Ectodermal cell (in vitro differentiated cells): Measurements from ENCODE around the gene WEE2.
A peak's percentile ranks its signal among the peaks of the same experiment; 100 is the strongest.

Experiments
- H3K27ac ChIP-seq: 2 replicates; pipeline ENCODE4 v1.7.0; 2013; ENCODE audit warnings: mild to moderate bottlenecking, low read depth, low read length; ENCODE audit not compliant: insufficient read depth, poor library complexity, severe bottlenecking
- H3K27me3 ChIP-seq: 2 replicates; pipeline ENCODE4 v1.7.0; 2013; ENCODE audit warnings: mild to moderate bottlenecking, low read length; ENCODE audit not compliant: insufficient read depth, control insufficient read depth, poor library complexity, severe bottlenecking
- H3K36me3 ChIP-seq: one replicate; pipeline ENCODE4 v1.7.0; 2013; ENCODE audit warnings: low read length; ENCODE audit not compliant: control insufficient read depth, insufficient read depth
- H3K4me1 ChIP-seq: one replicate; pipeline ENCODE4 v1.7.0; 2013; ENCODE audit warnings: low read length; ENCODE audit not compliant: control insufficient read depth, insufficient read depth
- H3K4me3 ChIP-seq: 2 replicates; pipeline ENCODE4 v1.7.0; 2013; ENCODE audit warnings: low read depth, low read length, control low read depth; ENCODE audit not compliant: insufficient read depth
- H3K9me3 ChIP-seq: 2 replicates; pipeline ENCODE4 v1.7.0; 2013; ENCODE audit warnings: mild to moderate bottlenecking, low read length, moderate library complexity; ENCODE audit not compliant: control insufficient read depth
- WGBS, 2 experiments: methylation state at CpG; one replicate each; pipeline ENCODE4 v1.1.7; 2013; ENCODE audit warnings: missing lambda C conversion rate in 2 of 2; 5-methylcytosine and 5-hydroxymethylcytosine counted together

The WEE2 gene

GRCh38 chr7:141673346-141673745, 34.8 kb upstream of the WEE2 start:
- WGBS, 2 experiments = 90 to 97% methylated on average over 3 of the region's 3 CpGs

GRCh38 chr7:141674171-141674671, 33.9 kb upstream of the WEE2 start:
- Histone ChIP-seq H3K27ac (peak overlapping the region; percentile 93), H3K27me3 (no peaks in the 10 kb centered on the region), H3K9me3 (no peaks in the 10 kb centered on the region), H3K4me1 (peaks cover 9% of the 10 kb centered on the region), H3K36me3 (no peaks in the 10 kb centered on the region), H3K4me3 (no peak overlapping the region)
- WGBS, 2 experiments = 61 to 63% methylated on average over 5 of the region's 5 CpGs

More at GRCh38 chr7:141673346-141673745, 34.8 kb upstream of the WEE2 start:
- H3K4me1 ChIP-seq = peaks cover 9% of the 10 kb centered on the region
- no peaks in the 10 kb centered on the region for H3K9me3 ChIP-seq
- no peaks in the 10 kb centered on the region for H3K27me3 ChIP-seq
- H3K27ac ChIP-seq = no peak overlapping the region
- no peaks in the 10 kb centered on the region for H3K36me3 ChIP-seq
- no peak overlapping the region for H3K4me3 ChIP-seq

- Histone ChIP-seq H3K4me3 (no peak overlapping the region), H3K9me3 (no peaks in the 10 kb centered on the region), H3K27me3 (no peaks in the 10 kb centered on the region), H3K4me1 (peaks cover 9% of the 10 kb centered on the region), H3K36me3 (no peaks in the 10 kb centered on the region), H3K27ac (peak overlapping the region; percentile 93)
- 41 to 45% methylated on average over 4 of the region's 4 CpGs for WGBS, 2 experiments
Measured at GRCh38 chr7:141674702-141675101, 33.5 kb upstream of the WEE2 start.

- Histone ChIP-seq H3K36me3 (no peaks in the 10 kb centered on the region), H3K27ac (no peak overlapping the region), H3K27me3 (no peaks in the 10 kb centered on the region), H3K4me3 (no peak overlapping the region), H3K9me3 (no peaks in the 10 kb centered on the region), H3K4me1 (peaks cover 9% of the 10 kb centered on the region)
- WGBS, 2 experiments = 92 to 96% methylated on average over 5 of the region's 6 CpGs
Measured at GRCh38 chr7:141675436-141676215, 32.5 kb upstream of the WEE2 start.

- Histone ChIP-seq H3K4me1 (peaks cover 9% of the 10 kb centered on the region), H3K27me3 (no peaks in the 10 kb centered on the region), H3K36me3 (no peaks in the 10 kb centered on the region), H3K9me3 (no peaks in the 10 kb centered on the region), H3K4me3 (no peak overlapping the region), H3K27ac (no peak overlapping the region)
- WGBS, 2 experiments = 91 to 96% methylated on average over 3 of the region's 3 CpGs
Measured at GRCh38 chr7:141676618-141677017, 31.5 kb upstream of the WEE2 start.

GRCh38 chr7:141679014-141679413, 29.1 kb upstream of the WEE2 start:
- Histone ChIP-seq H3K4me1 (peaks cover 5% of the 10 kb centered on the region), H3K9me3 (no peaks in the 10 kb centered on the region), H3K36me3 (no peaks in the 10 kb centered on the region), H3K27ac (no peak overlapping the region), H3K4me3 (no peak overlapping the region), H3K27me3 (no peaks in the 10 kb centered on the region)

GRCh38 chr7:141685285-141686023, 22.7 kb upstream of the WEE2 start:
- Histone ChIP-seq H3K27me3 (no peaks in the 10 kb centered on the region), H3K27ac (no peak overlapping the region), H3K36me3 (no peaks in the 10 kb centered on the region), H3K4me1 (no peaks in the 10 kb centered on the region), H3K9me3 (no peaks in the 10 kb centered on the region), H3K4me3 (no peak overlapping the region)
- 95 to 97% methylated on average over 27 of the region's 27 CpGs for WGBS, 2 experiments

- Histone ChIP-seq H3K4me3 (no peak overlapping the region), H3K27ac (no peak overlapping the region), H3K27me3 (no peaks in the 10 kb centered on the region), H3K4me1 (no peaks in the 10 kb centered on the region), H3K36me3 (no peaks in the 10 kb centered on the region), H3K9me3 (no peaks in the 10 kb centered on the region)
- WGBS, 2 experiments = 88 to 96% methylated on average over 3 of the region's 3 CpGs
Measured at GRCh38 chr7:141686074-141686473, 22.1 kb upstream of the WEE2 start.

GRCh38 chr7:141686670-141687069, 21.5 kb upstream of the WEE2 start:
- Histone ChIP-seq H3K4me3 (no peak overlapping the region), H3K27ac (no peak overlapping the region), H3K36me3 (no peaks in the 10 kb centered on the region), H3K27me3 (no peaks in the 10 kb centered on the region), H3K9me3 (no peaks in the 10 kb centered on the region), H3K4me1 (no peaks in the 10 kb centered on the region)
- WGBS, 2 experiments = 94% methylated on average over 6 of the region's 6 CpGs

GRCh38 chr7:141688043-141688442, 20.1 kb upstream of the WEE2 start:
- Histone ChIP-seq H3K36me3 (no peaks in the 10 kb centered on the region), H3K4me3 (no peak overlapping the region), H3K27ac (no peak overlapping the region), H3K27me3 (no peaks in the 10 kb centered on the region), H3K4me1 (no peaks in the 10 kb centered on the region), H3K9me3 (no peaks in the 10 kb centered on the region)
- WGBS, 2 experiments = 93 to 96% methylated on average over 5 of the region's 5 CpGs
